GM18951 (cell line): ENCODE results near the gene COL27A1.

Source experiments
- POLR2A ChIP-seq: IDR thresholded peaks from 4 replicates; pipeline ENCODE4 v1.6.1; 2011; ENCODE audit warnings: mild to moderate bottlenecking; ENCODE audit not compliant: insufficient read length, insufficient read depth; ENCODE audit errors: extremely low read depth
- in situ Hi-C: fragments of 300-500 bp; cut with MboI; formaldehyde crosslinking; loops from one replicate; pipeline ENCODE4 v1.12.0; 2022; ENCODE audit warnings: low sequenced_read_pairs, mixed read lengths, inconsistent platforms; ENCODE audit not compliant: unreplicated experiment

The COL27A1 gene

GRCh38 chr9:114304416-114305188, 149.3 kb downstream of the COL27A1 start:
- in situ Hi-C loops = no loop called here

GRCh38 chr9:114307899-114308267, 152.5 kb downstream of the COL27A1 start:
- in situ Hi-C loops = no loop called here
- TF ChIP-seq POLR2A = no peak

More at GRCh38 chr9:114304416-114305188, 149.3 kb downstream of the COL27A1 start:
- no peak for TF ChIP-seq POLR2A

- TF ChIP-seq POLR2A = no peak
- in situ Hi-C loops = no loop called here
Observed at GRCh38 chr9:114308361-114308950, 153.1 kb downstream of the COL27A1 start.

GRCh38 chr9:114309096-114309495, 153.8 kb downstream of the COL27A1 start:
- no peak for TF ChIP-seq POLR2A
- in situ Hi-C loops = no loop called here

- no peak for TF ChIP-seq POLR2A
- in situ Hi-C loops = no loop called here
Observed at GRCh38 chr9:114310471-114311450, 155.4 kb downstream of the COL27A1 start.

- in situ Hi-C loops = no loop called here
- TF ChIP-seq POLR2A = no peak
Observed at GRCh38 chr9:114311571-114312512, 156.5 kb downstream of the COL27A1 start.

- in situ Hi-C loops = no loop called here
- no peak for TF ChIP-seq POLR2A
Observed at GRCh38 chr9:114312513-114312875, 157.2 kb downstream of the COL27A1 start.

GRCh38 chr9:114313186-114313585, 157.8 kb downstream of the COL27A1 start:
- TF ChIP-seq POLR2A = no peak
- in situ Hi-C loops = no loop called here

GRCh38 chr9:114314256-114314867, 159.0 kb downstream of the COL27A1 start:
- no peak for TF ChIP-seq POLR2A
- in situ Hi-C loops = no loop called here

- in situ Hi-C loops = no loop called here
Observed at GRCh38 chr9:114314881-114315722, 159.8 kb downstream of the COL27A1 start.

GRCh38 chr9:114315723-114316363, 160.5 kb downstream of the COL27A1 start:
- in situ Hi-C loops = no loop called here
- TF ChIP-seq POLR2A = no peak

More at GRCh38 chr9:114314881-114315722, 159.8 kb downstream of the COL27A1 start:
- no peak for TF ChIP-seq POLR2A
